ENCODE data around the gene YEATS2. TPM values are rescaled to one million over a fixed set of nuclear protein-coding genes. Genes with fewer than 3 reads are reported as not detected.

YEATS2 gene
- total RNA-seq, 1 donor from 2014 or later: 23.8 TPM

DNA sequence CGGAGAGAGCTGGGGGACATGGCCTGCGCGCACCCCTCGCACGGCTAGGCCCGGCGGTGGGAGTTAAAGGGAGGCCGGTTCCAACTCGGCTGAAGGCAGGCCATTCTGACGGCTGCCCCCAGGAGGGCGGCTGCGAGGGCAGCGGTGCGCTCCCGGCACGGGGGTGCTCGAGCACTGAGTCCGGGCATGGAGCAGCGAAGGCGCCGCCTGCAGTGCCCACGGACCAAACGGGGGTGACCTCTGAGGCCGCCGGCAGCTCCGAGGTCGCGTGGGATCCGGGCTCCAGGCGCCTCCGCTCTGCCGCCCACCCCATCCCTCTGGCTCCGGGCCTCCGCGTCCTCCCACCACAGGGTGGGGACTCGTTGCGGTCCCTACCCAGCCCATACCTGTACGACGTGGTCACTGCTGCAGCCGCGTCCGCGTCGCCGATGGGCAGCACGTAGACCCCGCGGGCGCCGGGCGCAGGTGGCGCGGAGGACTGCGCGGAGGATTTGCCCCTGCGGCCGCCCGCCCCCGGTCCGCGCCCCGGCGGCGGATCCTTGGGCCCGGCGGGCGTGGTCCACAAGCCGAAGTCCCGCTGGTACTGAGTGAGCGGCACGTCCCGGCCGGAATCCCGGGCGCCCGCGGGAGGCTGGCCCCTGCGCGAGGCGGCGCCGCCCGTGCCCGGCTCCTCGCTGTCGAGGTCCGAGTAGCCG lies 127.3 kb downstream of the YEATS2 start:
- Histone ChIP-seq H3K36me3 (peaks cover 0 to 3% of the 10 kb centered on the region in 2 donors), H3K27ac (no peak overlapping the region), H3K27me3 (no peaks in the 10 kb centered on the region), H3K9me3 (no peaks in the 10 kb centered on the region), H3K4me1 (peaks cover 22% of the 10 kb centered on the region), H3K4me3 (peak overlapping the region; percentile 53 to 57)
- intact Hi-C loops (cut with DNase I): no loop called here
- DNase-seq (ENCODE audit: extremely low spot score in 2 of 2): no peak
- TF ChIP-seq CTCF (IDR thresholded peaks at IDR 0.05) (no peak), POLR2AphosphoS5 (IDR thresholded peaks at IDR 0.05; ENCODE audit: insufficient read depth in 1 of 2, low read depth in 1 of 2) (no peak), POLR2A (IDR thresholded peaks at IDR 0.05) (no peak)

DNA sequence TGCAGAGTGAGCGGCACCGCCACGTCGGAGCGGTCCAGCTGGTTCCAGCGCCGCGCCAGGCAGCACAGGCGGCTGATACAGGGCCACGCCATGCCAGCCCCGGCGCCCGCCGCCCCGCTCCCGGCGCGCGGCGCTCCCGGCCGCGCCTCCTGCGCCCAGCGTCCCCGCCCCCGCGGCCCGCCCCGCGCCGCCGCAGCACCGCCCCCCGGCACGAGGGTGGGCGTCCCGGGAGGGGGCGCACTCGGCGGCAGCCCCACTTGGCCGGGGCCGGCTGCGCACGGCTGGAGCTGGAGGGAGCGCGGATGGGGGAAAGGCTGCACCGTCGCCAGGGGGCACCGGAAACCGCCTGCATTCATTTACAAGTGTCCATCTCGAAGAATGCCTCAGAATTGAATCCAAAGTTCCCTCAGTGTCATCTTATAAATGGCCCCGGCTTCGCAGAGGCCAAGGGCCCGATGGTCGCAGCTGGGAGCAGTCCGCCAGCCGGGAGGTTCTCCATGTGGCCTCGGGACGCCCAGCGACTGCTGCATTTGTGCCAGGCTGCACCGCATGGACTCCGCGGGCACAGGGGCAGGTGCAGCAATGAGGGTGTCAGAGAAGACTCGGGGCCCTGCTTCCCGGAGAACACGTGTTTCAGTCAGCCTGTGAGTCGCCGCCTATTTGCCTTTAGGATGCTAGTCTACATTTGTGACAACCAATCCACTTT lies 128.0 kb downstream of the YEATS2 start, which contains the start of gene MAP6D1:
MAP6D1 (minus strand) TSS at position 122 of the 706 bp plus-strand sequence; CDS start at position 92, 30 bp downstream.
- peaks cover 0 to 7% of the 10 kb centered on the region in 2 donors for H3K36me3 ChIP-seq
- intact Hi-C loops (cut with DNase I): no loop called here
- H3K9me3 ChIP-seq: no peaks in the 10 kb centered on the region
- H3K4me1 ChIP-seq: peaks cover 22% of the 10 kb centered on the region
- DNase-seq (ENCODE audit: extremely low spot score in 2 of 2): no peak
- no peak for TF ChIP-seq CTCF (IDR thresholded peaks at IDR 0.05)
- TF ChIP-seq POLR2AphosphoS5 (IDR thresholded peaks at IDR 0.05; ENCODE audit: insufficient read depth in 1 of 2, low read depth in 1 of 2): peak in 1 of 2 donors; percentile 17
- H3K27ac ChIP-seq: no peak within 1 kb of the TSS
- H3K27me3 ChIP-seq: no peaks in the 10 kb centered on the region
- H3K4me3 ChIP-seq: peak within 1 kb of the TSS; percentile 53 to 57

DNA sequence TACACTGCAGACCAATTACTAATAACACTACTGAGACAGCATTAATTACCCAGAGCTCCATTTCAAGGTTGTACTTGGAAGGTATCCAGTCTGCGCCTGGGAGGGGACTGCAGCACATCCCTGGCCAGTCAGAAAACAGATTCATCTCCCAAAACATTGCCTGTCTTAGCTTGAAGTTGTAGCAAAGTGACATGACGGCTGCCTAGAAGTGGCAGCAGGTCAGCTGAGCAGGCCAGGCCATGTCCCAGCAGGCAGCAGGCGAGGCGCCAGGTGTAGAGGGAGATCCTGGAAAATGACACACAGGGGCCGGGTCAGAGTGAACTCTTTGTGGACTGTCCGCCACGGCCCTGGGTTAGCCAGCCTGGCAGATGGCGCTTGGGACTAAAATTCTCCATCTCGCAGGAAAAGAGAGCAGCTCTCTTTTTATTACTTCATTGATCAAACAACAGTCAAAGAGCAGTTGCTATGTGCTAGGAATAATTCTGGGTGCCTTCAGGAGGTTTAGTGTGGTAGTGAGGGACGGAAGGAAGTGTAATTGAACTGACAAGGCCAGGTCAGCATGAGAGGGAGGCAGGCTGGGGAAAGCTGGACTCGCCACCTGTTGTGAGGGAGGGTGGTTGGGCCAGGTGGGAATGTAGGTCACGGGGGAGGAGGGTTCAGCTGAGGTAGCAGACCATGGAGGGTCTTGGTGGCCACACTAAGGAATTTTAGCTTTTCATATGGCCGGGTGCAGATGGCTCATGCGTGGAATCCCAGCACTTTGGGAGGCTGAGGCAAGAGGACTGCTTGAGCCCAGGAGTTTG lies 129.1 kb downstream of the YEATS2 start:
- no peak for TF ChIP-seq POLR2AphosphoS5 (IDR thresholded peaks at IDR 0.05; ENCODE audit: insufficient read depth in 1 of 2, low read depth in 1 of 2)
- no peak for TF ChIP-seq CTCF (IDR thresholded peaks at IDR 0.05)
- no peak for TF ChIP-seq POLR2A (IDR thresholded peaks at IDR 0.05)
- H3K4me1 ChIP-seq: peaks cover 22% of the 10 kb centered on the region
- no peak overlapping the region for H3K4me3 ChIP-seq
- H3K36me3 ChIP-seq: peaks cover 0 to 7% of the 10 kb centered on the region in 2 donors
- no peak overlapping the region for H3K27ac ChIP-seq
- intact Hi-C loops (cut with DNase I): no loop called here
- H3K9me3 ChIP-seq: no peaks in the 10 kb centered on the region
- no peaks in the 10 kb centered on the region for H3K27me3 ChIP-seq
- no peak for DNase-seq (ENCODE audit: extremely low spot score in 2 of 2)

DNA sequence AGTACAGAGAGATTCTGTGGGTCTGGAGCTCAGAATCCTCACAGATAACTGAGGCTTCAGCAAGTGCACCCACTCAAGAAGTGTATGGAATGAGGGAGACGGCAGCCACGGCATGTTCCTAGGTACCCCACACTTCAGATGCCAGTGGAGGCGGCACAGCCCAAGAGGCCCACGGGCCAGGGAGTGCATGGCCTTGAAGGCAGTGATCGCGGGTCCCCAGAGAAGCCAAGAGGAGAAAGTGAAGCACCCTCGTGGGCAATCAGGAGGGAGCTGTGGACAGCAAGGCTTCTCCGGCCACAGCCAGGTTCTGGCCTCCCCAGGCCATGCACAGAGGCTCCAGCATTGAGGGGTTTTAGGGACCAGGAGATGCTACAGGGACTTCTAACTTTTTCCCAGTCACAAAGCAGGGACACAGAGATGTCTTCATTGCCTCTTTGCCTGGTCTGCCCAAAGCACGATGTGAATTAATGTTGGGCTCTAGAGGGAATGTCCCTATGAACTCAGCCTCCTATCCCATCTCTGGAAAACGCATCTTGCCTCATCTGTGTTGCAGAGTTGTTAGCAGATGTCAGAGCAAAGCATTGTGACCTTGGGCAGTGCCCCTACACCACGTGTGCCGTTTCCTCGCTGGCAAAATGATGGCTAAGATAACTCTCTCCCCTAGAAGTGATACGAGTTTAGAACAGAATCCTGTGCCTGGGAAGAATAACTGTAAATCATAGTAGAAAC lies 130.4 kb downstream of the YEATS2 start:
- DNase-seq (ENCODE audit: extremely low spot score in 2 of 2): no peak
- Histone ChIP-seq H3K27me3 (no peaks in the 10 kb centered on the region), H3K4me1 (peaks cover 22% of the 10 kb centered on the region), H3K36me3 (peaks cover 0 to 11% of the 10 kb centered on the region in 2 donors), H3K9me3 (no peaks in the 10 kb centered on the region), H3K4me3 (no peak overlapping the region), H3K27ac (no peak overlapping the region)
- no peak for TF ChIP-seq POLR2AphosphoS5 (IDR thresholded peaks at IDR 0.05; ENCODE audit: insufficient read depth in 1 of 2, low read depth in 1 of 2)
- no peak for TF ChIP-seq POLR2A (IDR thresholded peaks at IDR 0.05)
- no peak for TF ChIP-seq CTCF (IDR thresholded peaks at IDR 0.05)
- intact Hi-C loops (cut with DNase I): no loop called here
